Gastroesophageal sphincter (tissue), 4 donors: ENCODE results near the gene TUFM. TPM values are rescaled to one million over a fixed set of nuclear protein-coding genes. Genes with fewer than 3 reads are reported as not detected.

Experiments
- ATAC-seq: fragments of 150-250 bp; one replicate; pipeline ENCODE4 v1.9.1; 2016; ENCODE audit warnings: mild to moderate bottlenecking, moderate library complexity
- H3K27ac ChIP-seq, 4 donors: fragments of 200-600 bp; sonication (generic) in 3 of 4; 1 replicate in 3 of 4; 2 replicates in 1 of 4; pipeline ENCODE4 v1.5.1; 2016 to 2019
- H3K27me3 ChIP-seq: fragments of 200-600 bp; sonication (generic); one replicate; pipeline ENCODE4 v1.5.1; 2019
- H3K36me3 ChIP-seq, 2 donors: fragments of 200-600 bp; sonication (generic); one replicate each; pipeline ENCODE4 v1.5.1; 2019; ENCODE audit warnings: control low read depth in 1 of 2
- H3K4me1 ChIP-seq, 3 donors: fragments of 200-600 bp; sonication (generic); 1 replicate in 2 of 3; 2 replicates in 1 of 3; pipeline ENCODE4 v1.5.1; 2016 to 2019; ENCODE audit warnings: control low read depth in 2 of 3
- H3K4me3 ChIP-seq, 2 donors: fragments of 200-600 bp; sonication (generic); one replicate each; pipeline ENCODE4 v1.5.1; 2019; ENCODE audit warnings: mild to moderate bottlenecking in 1 of 2, moderate library complexity in 1 of 2
- H3K9me3 ChIP-seq, 3 donors: fragments of 200-600 bp; sonication (generic); one replicate each; pipeline ENCODE4 v1.5.1; 2017 to 2019; ENCODE audit warnings: control low read depth in 2 of 3
- EP300 ChIP-seq: sonication (generic); formaldehyde crosslinking; IDR thresholded peaks from one replicate; pipeline ENCODE4 v1.6.1; 2017; ENCODE audit warnings: antibody characterized with exemption, mild to moderate bottlenecking
- POLR2A ChIP-seq, 2 donors: fragments of 450-650 bp; IDR thresholded peaks; one replicate each; pipeline ENCODE4 v1.6.1; 2017; ENCODE audit warnings: antibody characterized with exemption in 2 of 2, mild to moderate bottlenecking in 2 of 2, moderate library complexity in 1 of 2
- POLR2AphosphoS5 ChIP-seq: sonication (generic); formaldehyde crosslinking; IDR thresholded peaks from one replicate; pipeline ENCODE4 v1.6.1; 2017; ENCODE audit warnings: antibody characterized with exemption
- WGBS, 2 donors: methylation state at CpG; one replicate each; pipeline ENCODE4 v1.1.5; 2018; ENCODE audit warnings: low coverage in 1 of 2; 5-methylcytosine and 5-hydroxymethylcytosine counted together
- total RNA-seq, 4 donors: library from RNA; depleted of rRNA; stranded (reverse); fragments of >200 nt; gene quantifications; one replicate each; pipeline ENCODE4 v1.1.0, GENCODE V29; 2016
- TF ChIP-seq, protein P1 (sequence below), 4 experiments: fragments of 200-600 bp in 2 of 4; fragments of 450-650 bp in 2 of 4; sonication (generic) in 1 of 4; IDR thresholded peaks; one replicate each; pipeline ENCODE4 v1.5.1; 2017 to 2019; ENCODE audit warnings: antibody characterized with exemption in 4 of 4, mild to moderate bottlenecking in 2 of 4, moderate library complexity in 2 of 4

Gene TUFM
- total RNA-seq, 4 donors from 2014 or later, result 72.2 to 91.9 (median 85.3) TPM

DNA sequence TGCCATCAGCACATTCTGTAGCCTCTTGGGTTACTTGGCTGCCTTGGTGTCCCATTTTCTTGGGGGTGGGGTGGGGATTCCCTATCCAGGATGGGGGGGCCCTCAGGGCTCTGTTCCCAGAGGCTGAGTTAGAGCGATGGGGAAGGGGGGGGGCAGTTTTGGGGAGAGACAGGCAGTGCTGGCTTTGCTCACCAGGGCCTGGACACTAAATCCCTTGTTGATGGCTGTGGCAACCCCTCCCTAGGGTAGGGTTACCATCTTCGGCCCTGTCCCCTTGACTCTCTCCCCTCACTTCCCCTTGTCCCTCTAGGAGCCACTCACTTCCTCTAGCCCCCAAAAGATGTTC lies 31.5 kb upstream of the TUFM start:
- no peak for TF ChIP-seq POLR2AphosphoS5
- no peak for TF ChIP-seq POLR2A (IDR thresholded peaks at IDR 0.05)
- no peak for TF ChIP-seq EP300
- TF ChIP-seq, protein P1, sequence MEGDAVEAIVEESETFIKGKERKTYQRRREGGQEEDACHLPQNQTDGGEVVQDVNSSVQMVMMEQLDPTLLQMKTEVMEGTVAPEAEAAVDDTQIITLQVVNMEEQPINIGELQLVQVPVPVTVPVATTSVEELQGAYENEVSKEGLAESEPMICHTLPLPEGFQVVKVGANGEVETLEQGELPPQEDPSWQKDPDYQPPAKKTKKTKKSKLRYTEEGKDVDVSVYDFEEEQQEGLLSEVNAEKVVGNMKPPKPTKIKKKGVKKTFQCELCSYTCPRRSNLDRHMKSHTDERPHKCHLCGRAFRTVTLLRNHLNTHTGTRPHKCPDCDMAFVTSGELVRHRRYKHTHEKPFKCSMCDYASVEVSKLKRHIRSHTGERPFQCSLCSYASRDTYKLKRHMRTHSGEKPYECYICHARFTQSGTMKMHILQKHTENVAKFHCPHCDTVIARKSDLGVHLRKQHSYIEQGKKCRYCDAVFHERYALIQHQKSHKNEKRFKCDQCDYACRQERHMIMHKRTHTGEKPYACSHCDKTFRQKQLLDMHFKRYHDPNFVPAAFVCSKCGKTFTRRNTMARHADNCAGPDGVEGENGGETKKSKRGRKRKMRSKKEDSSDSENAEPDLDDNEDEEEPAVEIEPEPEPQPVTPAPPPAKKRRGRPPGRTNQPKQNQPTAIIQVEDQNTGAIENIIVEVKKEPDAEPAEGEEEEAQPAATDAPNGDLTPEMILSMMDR (IDR thresholded peaks at IDR 0.05), result no peak
- ATAC-seq, result no peak
- H3K27ac ChIP-seq, result no peak overlapping the region
- peaks cover 27% of the 10 kb centered on the region for H3K27me3 ChIP-seq
- no peaks in the 10 kb centered on the region for H3K9me3 ChIP-seq
- H3K36me3 ChIP-seq, result peaks cover 0 to 22% of the 10 kb centered on the region in 2 donors
- 40% methylated on average over 1 of the region's 2 CpGs; no CpG with 5 or more reads in 1 of the 2 donors for WGBS, 2 donors
- peaks cover 0 to 18% (median 12%) of the 10 kb centered on the region in 3 donors for H3K4me1 ChIP-seq
- no peak overlapping the region for H3K4me3 ChIP-seq

DNA sequence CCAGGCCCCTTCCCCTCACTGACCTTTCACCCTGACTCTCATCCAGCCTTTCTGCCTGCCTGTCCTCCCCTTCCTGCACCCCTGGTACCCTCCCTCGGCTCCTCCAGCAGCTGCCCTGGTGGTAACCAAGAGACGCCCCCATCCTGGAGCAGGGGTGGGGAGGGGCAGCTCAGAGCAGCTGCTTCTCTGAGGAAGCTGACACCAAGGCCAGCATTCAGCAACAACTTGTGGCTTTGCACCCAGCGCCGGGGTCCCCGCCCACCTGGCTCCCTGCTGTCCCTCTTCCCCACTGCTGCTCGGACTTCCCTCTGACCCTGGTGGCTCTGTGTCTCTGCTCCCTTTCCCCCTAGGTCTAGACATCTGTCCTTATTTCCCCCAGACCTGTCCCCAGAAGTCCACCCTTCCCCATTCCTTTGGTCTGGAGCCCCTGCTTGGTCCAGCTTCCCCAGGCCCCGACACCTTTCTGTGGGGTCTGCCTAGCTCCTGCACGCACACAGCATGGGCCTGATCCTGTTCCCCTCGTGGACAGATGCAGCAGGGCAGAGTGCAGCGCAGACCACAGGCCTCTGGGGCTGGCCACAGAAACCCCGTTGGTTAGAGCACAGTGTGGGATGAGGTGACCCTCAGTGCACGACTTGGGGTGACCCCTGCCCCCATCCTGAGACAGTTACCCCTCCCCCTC lies 31.0 kb upstream of the TUFM start:
- WGBS, 2 donors, result 38% methylated on average over 4 of the region's 12 CpGs; no CpG with 5 or more reads in 1 of the 2 donors

DNA sequence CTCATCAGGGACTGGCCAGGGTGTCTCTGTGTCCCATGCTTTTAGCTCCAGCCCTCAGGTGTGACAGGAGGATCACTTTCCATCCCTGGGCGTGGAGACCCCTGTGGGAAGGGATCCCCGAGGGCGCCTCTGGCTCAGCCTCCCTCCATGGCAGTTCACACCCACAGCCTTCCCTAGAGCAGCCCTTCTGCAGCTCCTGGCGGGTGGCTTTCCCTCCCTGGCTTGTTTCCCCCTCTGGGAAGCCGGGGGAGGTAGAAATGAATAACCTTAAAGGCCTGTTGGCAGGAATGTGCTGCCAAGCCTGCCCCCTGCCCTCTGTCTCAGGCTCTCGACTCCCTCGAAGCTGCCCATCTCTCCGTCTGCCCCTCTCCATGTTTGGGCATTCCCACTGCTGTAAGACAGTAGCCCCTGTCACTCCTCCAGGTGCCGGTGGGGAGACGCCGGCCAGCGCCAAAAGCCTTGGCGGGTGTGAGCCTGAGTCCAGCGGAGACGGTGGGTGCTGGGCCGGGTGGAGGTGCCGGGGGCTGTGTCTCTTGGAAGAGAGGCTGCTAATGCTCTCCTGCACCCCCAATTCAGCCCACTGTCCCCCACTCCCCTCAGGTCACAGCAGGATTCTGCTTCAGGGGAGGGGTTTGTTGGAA lies 30.0 kb upstream of the TUFM start:
- H3K27me3 ChIP-seq, result peaks cover 13% of the 10 kb centered on the region
- H3K4me3 ChIP-seq, result no peak overlapping the region
- peaks cover 0 to 18% (median 12%) of the 10 kb centered on the region in 3 donors for H3K4me1 ChIP-seq
- no peak overlapping the region for H3K27ac ChIP-seq
- no peak for ATAC-seq
- 64% methylated on average over 3 of the region's 17 CpGs; no CpG with 5 or more reads in 1 of the 2 donors for WGBS, 2 donors
- H3K9me3 ChIP-seq, result no peaks in the 10 kb centered on the region
- TF ChIP-seq POLR2AphosphoS5 (no peak), EP300 (no peak), POLR2A (IDR thresholded peaks at IDR 0.05) (no peak)
- TF ChIP-seq, protein P1 (IDR thresholded peaks at IDR 0.05), result no peak
- H3K36me3 ChIP-seq, result peaks cover 0 to 37% of the 10 kb centered on the region in 2 donors

More for the DNA sequence above, 31.0 kb upstream of the TUFM start:
- peaks cover 0 to 18% (median 12%) of the 10 kb centered on the region in 3 donors for H3K4me1 ChIP-seq
- no peak for ATAC-seq
- H3K9me3 ChIP-seq, result no peaks in the 10 kb centered on the region
- H3K36me3 ChIP-seq, result peaks cover 0 to 27% of the 10 kb centered on the region in 2 donors
- no peak overlapping the region for H3K27ac ChIP-seq
- peaks cover 22% of the 10 kb centered on the region for H3K27me3 ChIP-seq
- H3K4me3 ChIP-seq, result no peak overlapping the region
- TF ChIP-seq EP300 (no peak), POLR2A (IDR thresholded peaks at IDR 0.05) (no peak), POLR2AphosphoS5 (no peak)
- TF ChIP-seq, protein P1 (IDR thresholded peaks at IDR 0.05), result no peak

DNA sequence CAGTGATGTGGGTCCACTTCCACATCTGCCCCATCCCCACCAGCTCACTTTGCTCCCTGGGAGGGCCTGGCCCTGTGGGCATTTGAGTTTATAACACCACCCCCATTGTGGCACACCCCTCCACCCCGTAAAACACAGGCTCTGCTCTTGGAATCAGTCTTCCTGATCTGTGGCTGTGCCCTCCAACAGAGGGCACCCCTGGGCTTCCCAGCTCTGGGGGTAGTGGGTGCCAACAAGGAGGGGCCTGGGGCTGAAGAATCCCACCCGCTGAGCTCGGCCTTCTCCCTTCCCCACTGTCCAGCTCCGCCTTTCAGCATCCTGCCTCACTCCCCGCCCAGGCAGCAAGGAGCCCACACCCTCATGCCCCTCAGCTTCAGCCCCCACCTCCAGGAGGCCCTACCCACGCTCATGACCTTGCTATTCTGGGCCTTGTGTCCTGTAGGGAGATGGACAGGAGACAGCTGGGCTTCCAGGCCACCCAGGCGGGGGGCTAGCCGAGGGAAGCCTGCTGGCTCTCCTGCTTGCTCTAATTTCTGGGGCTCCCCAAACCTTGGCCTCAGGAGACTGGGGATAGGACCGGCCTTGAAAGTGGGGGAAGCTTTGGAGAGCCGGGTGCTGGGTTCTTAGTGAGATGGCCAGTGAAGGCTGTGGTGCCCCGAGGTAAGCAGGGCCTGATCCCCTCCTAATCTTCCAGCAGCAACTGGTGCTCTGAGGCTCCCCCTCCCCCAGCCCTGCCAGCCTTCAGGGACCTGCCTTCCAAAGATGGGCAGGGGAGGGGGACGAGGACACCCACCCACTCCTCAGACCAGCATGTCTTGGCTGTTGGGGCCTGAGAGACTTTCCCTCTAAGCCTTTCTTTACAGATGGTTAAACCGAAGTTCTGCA lies 29.2 kb upstream of the TUFM start:
- Histone ChIP-seq H3K4me1 (peaks cover 0 to 15% (median 10%) of the 10 kb centered on the region in 3 donors), H3K27me3 (peaks cover 5% of the 10 kb centered on the region), H3K27ac (no peak overlapping the region), H3K9me3 (no peaks in the 10 kb centered on the region), H3K36me3 (peaks cover 0 to 45% of the 10 kb centered on the region in 2 donors), H3K4me3 (no peak overlapping the region)
- TF ChIP-seq EP300, result no peak
- TF ChIP-seq POLR2A (IDR thresholded peaks at IDR 0.05), result no peak
- WGBS, 2 donors, result 32 to 63% methylated on average over 3 to 5 of the region's 13 CpGs
- ATAC-seq, result no peak

DNA sequence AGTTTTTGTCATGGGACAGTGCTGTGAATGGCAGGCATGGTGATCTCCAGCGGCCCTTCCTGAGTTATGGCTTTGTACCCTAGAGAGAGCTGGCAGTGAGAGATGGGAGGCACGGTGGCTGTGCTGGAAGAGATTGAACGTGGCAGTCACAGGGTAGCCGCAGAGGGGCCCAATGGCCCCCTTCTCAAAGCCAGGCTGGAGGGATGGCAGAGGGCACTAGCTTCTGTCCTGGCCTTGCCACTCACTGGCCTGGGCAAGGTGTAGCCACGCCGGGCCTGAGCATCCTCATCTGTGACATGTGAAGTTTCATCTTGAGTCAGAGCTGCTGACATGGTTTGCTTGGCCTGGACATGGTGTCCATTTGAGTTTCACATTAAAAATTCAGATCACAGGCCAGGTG lies 28.3 kb upstream of the TUFM start:
- 20% methylated on average over 1 of the region's 6 CpGs; no CpG with 5 or more reads in 1 of the 2 donors for WGBS, 2 donors
- Histone ChIP-seq H3K36me3 (peaks cover 0 to 54% of the 10 kb centered on the region in 2 donors), H3K4me1 (peaks cover 0 to 6% (median 5%) of the 10 kb centered on the region in 3 donors), H3K9me3 (no peaks in the 10 kb centered on the region), H3K27me3 (no peaks in the 10 kb centered on the region), H3K27ac (no peak overlapping the region), H3K4me3 (no peak overlapping the region)
- TF ChIP-seq, protein P1 (IDR thresholded peaks at IDR 0.05), result no peak
- TF ChIP-seq EP300 (no peak), POLR2AphosphoS5 (no peak), POLR2A (IDR thresholded peaks at IDR 0.05) (no peak)
- no peak for ATAC-seq
